ENCODE results near the gene ANKRD30A. TPM values are rescaled to one million over a fixed set of nuclear protein-coding genes. Genes with fewer than 3 reads are reported as not detected.

Gene ANKRD30A
- total RNA-seq, 1 experiment from 2014 or later, result 0.15 TPM

DNA sequence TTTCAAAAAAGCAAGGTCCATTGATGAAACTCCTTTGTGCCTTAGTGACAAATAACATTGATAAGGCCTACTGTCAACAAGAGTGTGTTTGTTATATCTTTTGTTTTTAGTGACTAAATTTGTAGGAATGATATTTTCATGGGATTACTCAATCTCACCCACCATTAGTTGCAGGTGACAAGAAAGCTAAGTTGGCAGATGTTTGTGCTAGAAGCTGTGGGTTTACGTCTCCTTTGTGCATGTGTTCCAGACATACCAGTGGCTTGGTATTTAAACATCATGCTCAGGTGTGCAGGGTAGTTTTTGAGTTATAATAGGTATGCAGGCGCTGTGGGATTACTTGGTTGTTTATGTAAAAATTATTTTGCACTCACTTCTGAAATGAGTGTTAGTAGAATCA, 178.6 kb downstream of the ANKRD30A start:
- ChIA-PET CTCF (interaction anchor here (0.9 kb wide), 1 partner anchor 186 kb away, joined by 3 read pairs; no protein-coding TSS in a partner anchor), POLR2A (ENCODE audit: unreplicated experiment) (no interaction called here)
- no peak overlapping the region for H3K9ac ChIP-seq (ENCODE audit: low read length)
- H3K79me2 ChIP-seq (ENCODE audit: low read length), result no peaks in the 10 kb centered on the region
- no peaks in the 10 kb centered on the region for H4K20me1 ChIP-seq (ENCODE audit: low read length)
- ATAC-seq (no peak), DNase-seq (no peak)
- H3K4me3 ChIP-seq (ENCODE audit: low read length), result no peak overlapping the region
- H3K4me2 ChIP-seq (ENCODE audit: low read length), result no peak overlapping the region
- H3K36me3 ChIP-seq (ENCODE audit: low read depth, low read length), result no peaks in the 10 kb centered on the region
- no TSS peak for BruUV-seq (replicated peaks)
- H3K4me1 ChIP-seq (ENCODE audit: insufficient read depth, low read length), result no peaks in the 10 kb centered on the region
- peaks cover 11% of the 10 kb centered on the region; the same call in 1 of the 2 replicates for H3K27me3 ChIP-seq (ENCODE audit: low read length)
- H2AFZ ChIP-seq (ENCODE audit: low read length), result no peak overlapping the region
- H3F3A ChIP-seq (ENCODE audit: low read length, unreplicated experiment), result no peaks in the 10 kb centered on the region
- H3K9me2 ChIP-seq (replicated peaks; ENCODE audit: low read length), result no peaks in the 10 kb centered on the region
- no peak overlapping the region for H3K27ac ChIP-seq (ENCODE audit: low read length)
- TF ChIP-seq, protein P1, sequence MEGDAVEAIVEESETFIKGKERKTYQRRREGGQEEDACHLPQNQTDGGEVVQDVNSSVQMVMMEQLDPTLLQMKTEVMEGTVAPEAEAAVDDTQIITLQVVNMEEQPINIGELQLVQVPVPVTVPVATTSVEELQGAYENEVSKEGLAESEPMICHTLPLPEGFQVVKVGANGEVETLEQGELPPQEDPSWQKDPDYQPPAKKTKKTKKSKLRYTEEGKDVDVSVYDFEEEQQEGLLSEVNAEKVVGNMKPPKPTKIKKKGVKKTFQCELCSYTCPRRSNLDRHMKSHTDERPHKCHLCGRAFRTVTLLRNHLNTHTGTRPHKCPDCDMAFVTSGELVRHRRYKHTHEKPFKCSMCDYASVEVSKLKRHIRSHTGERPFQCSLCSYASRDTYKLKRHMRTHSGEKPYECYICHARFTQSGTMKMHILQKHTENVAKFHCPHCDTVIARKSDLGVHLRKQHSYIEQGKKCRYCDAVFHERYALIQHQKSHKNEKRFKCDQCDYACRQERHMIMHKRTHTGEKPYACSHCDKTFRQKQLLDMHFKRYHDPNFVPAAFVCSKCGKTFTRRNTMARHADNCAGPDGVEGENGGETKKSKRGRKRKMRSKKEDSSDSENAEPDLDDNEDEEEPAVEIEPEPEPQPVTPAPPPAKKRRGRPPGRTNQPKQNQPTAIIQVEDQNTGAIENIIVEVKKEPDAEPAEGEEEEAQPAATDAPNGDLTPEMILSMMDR (conservative IDR thresholded peaks at IDR 0.05; ENCODE audit: low read depth, low read length), result no peak
- TF ChIP-seq EZH2phosphoT487 (IDR thresholded peaks at IDR 0.05; ENCODE audit: borderline replicate concordance, low read length) (no peak), EZH2 (IDR thresholded peaks at IDR 0.05; ENCODE audit: low read length, unreplicated experiment) (no peak)
- no peaks in the 10 kb centered on the region for H3K9me3 ChIP-seq (ENCODE audit: low read length)
- intact Hi-C loops (cut with micrococcal nuclease), result no loop called here

DNA sequence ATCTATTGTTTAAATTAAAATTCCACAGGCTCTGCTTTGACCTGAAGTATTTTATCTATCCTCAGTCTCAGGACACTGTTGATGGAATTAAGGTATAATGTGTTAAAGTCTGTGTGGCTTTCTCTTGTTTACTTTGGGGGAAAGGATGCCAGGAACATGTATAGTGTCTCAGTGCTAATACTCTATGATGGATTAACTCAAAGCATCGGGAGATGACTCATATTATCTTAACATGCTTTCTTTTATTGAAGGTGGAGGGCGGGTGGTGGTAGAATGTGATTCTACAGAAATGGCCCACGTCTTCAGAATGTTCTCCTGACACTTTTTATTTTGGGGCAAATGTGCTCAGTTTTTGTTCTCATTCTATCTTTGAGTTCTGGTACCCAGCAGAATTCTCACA, 189.0 kb downstream of the ANKRD30A start:
- POLR2A ChIA-PET (ENCODE audit: unreplicated experiment), result no interaction called here
- CTCF ChIA-PET, result no interaction called here
- Histone ChIP-seq H3K4me3 (ENCODE audit: low read length) (no peak overlapping the region), H4K20me1 (ENCODE audit: low read length) (no peaks in the 10 kb centered on the region), H3K9me2 (replicated peaks; ENCODE audit: low read length) (no peaks in the 10 kb centered on the region), H3K27ac (ENCODE audit: low read length) (no peak overlapping the region), H3F3A (ENCODE audit: low read length, unreplicated experiment) (no peaks in the 10 kb centered on the region), H3K36me3 (ENCODE audit: low read depth, low read length) (no peaks in the 10 kb centered on the region), H3K79me2 (ENCODE audit: low read length) (no peaks in the 10 kb centered on the region), H3K27me3 (ENCODE audit: low read length) (no peaks in the 10 kb centered on the region), H3K4me2 (ENCODE audit: low read length) (no peak overlapping the region), H3K9me3 (ENCODE audit: low read length) (no peaks in the 10 kb centered on the region), H3K4me1 (ENCODE audit: insufficient read depth, low read length) (peaks cover 14% of the 10 kb centered on the region), H3K9ac (ENCODE audit: low read length) (no peak overlapping the region), H2AFZ (ENCODE audit: low read length) (no peak overlapping the region)
- DNase-seq (peak; percentile 62), ATAC-seq (peak; percentile 37; the same call in 1 of the 2 replicates)
- BruUV-seq (replicated peaks), result no TSS peak
- TF ChIP-seq EZH2phosphoT487 (IDR thresholded peaks at IDR 0.05; ENCODE audit: borderline replicate concordance, low read length) (no peak), EZH2 (IDR thresholded peaks at IDR 0.05; ENCODE audit: low read length, unreplicated experiment) (no peak)
- TF ChIP-seq, protein P1 (conservative IDR thresholded peaks at IDR 0.05; ENCODE audit: low read depth, low read length), result no peak
- intact Hi-C loops (cut with micrococcal nuclease), result no loop called here

DNA sequence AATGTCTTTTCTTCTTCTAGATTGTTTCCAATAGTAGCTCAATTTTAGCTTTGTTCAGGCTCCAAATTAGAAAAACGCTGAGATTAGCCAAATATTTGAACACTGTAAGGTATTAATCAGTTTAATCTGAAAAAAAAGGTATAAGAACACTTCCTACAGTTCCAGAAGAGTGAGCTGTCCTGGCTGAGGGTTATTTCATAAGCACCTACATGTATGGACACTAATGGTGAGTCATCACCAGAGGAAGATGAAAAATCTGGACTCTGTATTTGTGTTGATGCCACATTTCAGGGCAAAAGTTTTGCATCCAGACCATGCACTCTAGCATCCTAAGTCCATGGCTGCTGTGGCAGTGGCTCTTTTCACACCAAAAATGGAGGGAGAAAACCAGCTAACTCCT, 189.5 kb downstream of the ANKRD30A start:
- Histone ChIP-seq H3K27ac (ENCODE audit: low read length) (no peak overlapping the region), H4K20me1 (ENCODE audit: low read length) (no peaks in the 10 kb centered on the region), H3K4me1 (ENCODE audit: insufficient read depth, low read length) (peaks cover 14% of the 10 kb centered on the region), H3F3A (ENCODE audit: low read length, unreplicated experiment) (no peaks in the 10 kb centered on the region), H3K9ac (ENCODE audit: low read length) (no peak overlapping the region), H3K36me3 (ENCODE audit: low read depth, low read length) (no peaks in the 10 kb centered on the region), H2AFZ (ENCODE audit: low read length) (no peak overlapping the region), H3K27me3 (ENCODE audit: low read length) (no peaks in the 10 kb centered on the region), H3K4me3 (ENCODE audit: low read length) (no peak overlapping the region), H3K4me2 (ENCODE audit: low read length) (no peak overlapping the region), H3K9me2 (replicated peaks; ENCODE audit: low read length) (no peaks in the 10 kb centered on the region), H3K79me2 (ENCODE audit: low read length) (no peaks in the 10 kb centered on the region), H3K9me3 (ENCODE audit: low read length) (peaks cover 4% of the 10 kb centered on the region; the same call in 1 of the 2 replicates)
- intact Hi-C loops (cut with micrococcal nuclease), result no loop called here
- ATAC-seq (peak; percentile 77), DNase-seq (peak; percentile 86)
- ChIA-PET POLR2A (ENCODE audit: unreplicated experiment) (no interaction called here), CTCF (interaction anchor here (0.9 kb wide), 1 partner anchor 389 kb away, joined by 3 read pairs; no protein-coding TSS in a partner anchor)
- BruUV-seq (replicated peaks), result no TSS peak
- TF ChIP-seq EZH2 (IDR thresholded peaks at IDR 0.05; ENCODE audit: low read length, unreplicated experiment) (no peak), EZH2phosphoT487 (IDR thresholded peaks at IDR 0.05; ENCODE audit: borderline replicate concordance, low read length) (no peak)
- TF ChIP-seq, protein P1 (conservative IDR thresholded peaks at IDR 0.05; ENCODE audit: low read depth, low read length), result no peak
